GM21825 (cell line): ENCODE data around the gene PLA2G2D.
"Not testable (repeated sequence)": the region's sequence is repeated elsewhere in the genome, so short reads cannot be mapped to it uniquely, and the experiment has no call there.

Source experiments
- ATAC-seq: cut with Tn5 transposase; IDR thresholded peaks from one replicate; pipeline ENCODE4 v1.9.1; 2021; ENCODE audit warnings: mild to moderate bottlenecking, moderate library complexity; ENCODE audit not compliant: unreplicated experiment

Gene PLA2G2D

GRCh38 chr1:20143318-20143717 is 24.0 kb upstream of the PLA2G2D start:
- no peak for ATAC-seq

DNA sequence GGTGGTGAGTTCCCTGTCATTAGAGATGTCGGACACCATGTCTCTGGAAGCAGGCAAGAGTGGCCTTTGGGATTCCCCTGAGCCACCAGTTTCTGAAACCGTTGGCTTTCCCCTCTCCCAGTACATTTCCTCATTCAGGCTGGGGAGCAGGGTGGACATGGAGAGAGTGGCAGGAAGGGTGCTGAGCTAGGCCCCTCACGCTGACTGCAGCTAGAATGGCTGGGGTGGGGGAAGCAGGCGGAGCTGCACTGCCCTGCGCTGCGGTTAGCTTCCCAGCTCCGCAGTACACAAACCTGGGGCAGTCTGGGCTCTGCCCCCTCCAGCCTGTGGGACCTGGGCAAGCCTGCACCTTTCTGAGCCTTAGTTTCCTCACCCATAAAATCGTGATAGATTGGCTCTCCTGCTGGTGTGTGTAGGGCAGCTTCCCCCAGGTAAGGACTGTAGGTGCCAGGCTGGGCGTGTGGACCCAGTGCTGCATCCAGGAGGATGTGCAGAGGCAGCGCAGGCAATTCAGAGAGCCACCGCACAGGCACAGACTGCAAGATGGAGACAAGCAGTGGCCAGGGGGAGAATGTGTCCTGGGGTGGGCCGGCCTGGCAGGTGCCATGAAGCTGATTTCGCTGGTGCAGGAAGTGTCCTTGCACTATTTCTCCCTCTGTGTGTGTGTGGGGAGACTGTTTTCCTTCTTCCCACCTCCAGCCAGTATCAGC is 22.8 kb upstream of the PLA2G2D start:
- ATAC-seq: no peak

DNA sequence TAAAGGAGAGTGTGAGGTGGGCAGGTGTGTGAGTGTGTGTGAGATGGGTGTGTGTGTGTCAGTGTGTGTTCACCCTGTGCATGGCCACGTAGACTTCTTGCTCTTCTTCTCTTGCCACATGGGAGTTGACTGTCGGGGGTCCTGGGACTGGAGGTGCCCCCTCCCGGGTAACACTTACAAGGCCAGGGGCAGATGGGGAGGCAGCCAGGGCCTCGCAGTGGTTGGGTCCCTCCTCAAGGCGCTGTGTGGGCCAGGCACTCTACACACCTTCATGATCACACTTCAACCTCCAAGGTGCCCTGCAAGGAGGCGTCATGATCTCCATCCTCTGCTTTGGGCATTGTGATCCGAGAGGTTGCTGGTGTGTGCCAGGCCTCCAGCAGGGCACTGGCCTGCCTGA is 22.1 kb upstream of the PLA2G2D start:
- no peak for ATAC-seq

DNA sequence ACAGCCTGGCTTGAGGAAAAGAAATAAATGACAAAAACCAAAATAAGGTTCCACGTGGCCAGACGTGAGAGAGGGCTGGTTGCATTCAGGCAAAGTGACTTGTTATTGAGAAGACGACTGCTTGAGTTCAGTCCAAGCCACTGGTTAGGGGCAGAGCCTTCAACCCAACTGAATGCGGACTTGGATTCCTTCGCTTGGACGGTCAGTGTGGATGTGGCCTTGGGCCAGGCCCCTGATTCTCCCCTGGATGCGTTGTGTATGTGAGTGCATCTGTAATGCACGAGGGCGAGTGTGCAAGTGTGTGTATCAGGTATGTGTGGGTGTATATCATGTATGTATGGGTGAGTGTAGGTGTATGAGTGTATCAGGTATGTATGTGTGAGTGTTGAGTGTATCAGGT is 21.7 kb upstream of the PLA2G2D start:
- no peak for ATAC-seq

- no peak for ATAC-seq
Measured at GRCh38 chr1:20139776-20140612, 20.7 kb upstream of the PLA2G2D start.

DNA sequence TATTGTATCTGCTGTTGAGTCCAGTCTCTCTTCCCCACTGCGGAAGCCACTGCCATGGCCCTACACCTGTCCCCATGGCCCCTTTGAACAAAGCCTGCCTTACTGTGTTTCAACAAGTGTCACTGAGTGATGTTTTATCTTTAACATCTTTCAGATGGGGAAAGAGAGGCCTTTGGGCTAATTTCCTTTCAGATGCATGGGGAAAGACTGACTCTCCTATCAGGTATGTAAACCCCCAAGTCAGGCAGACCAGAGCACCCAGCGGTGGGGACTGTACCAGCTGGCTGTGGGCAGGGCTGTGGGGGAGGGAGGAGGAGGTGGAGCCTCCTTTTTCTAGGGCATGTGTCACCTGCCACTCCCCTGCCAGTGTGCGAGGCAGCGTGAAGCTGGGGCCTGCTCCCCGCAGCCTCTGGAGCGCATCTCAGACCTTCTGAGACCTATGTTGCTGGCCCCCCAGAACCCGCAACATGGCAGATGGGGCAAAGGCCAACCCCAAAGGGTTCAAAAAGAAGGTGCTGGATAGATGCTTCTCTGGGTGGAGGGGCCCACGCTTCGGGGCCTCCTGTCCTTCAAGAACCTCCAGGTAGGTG is 19.7 kb upstream of the PLA2G2D start, which contains the start of gene PLA2G2F:
Gene PLA2G2F (plus strand): TSS at position 363 of the 590 bp plus-strand sequence. CDS start 105 bp downstream, at position 468.
- no peak for ATAC-seq

- no peak for ATAC-seq
Measured at GRCh38 chr1:20138346-20138745, 19.0 kb upstream of the PLA2G2D start.

- ATAC-seq: no peak
Measured at GRCh38 chr1:20137604-20138003, 18.3 kb upstream of the PLA2G2D start.

GRCh38 chr1:20137055-20137454 is 17.7 kb upstream of the PLA2G2D start:
- no peak for ATAC-seq

- ATAC-seq: no peak
Measured at GRCh38 chr1:20136249-20136648, 16.9 kb upstream of the PLA2G2D start.

- no peak for ATAC-seq
Measured at GRCh38 chr1:20134995-20135394, 15.7 kb upstream of the PLA2G2D start.

GRCh38 chr1:20130518-20130917 is 11.2 kb upstream of the PLA2G2D start:
- ATAC-seq: not testable (repeated sequence)

- ATAC-seq: no peak
Measured at GRCh38 chr1:20126806-20127440, 7.6 kb upstream of the PLA2G2D start.

- no peak for ATAC-seq
Measured at GRCh38 chr1:20126041-20126805, 6.9 kb upstream of the PLA2G2D start.

GRCh38 chr1:20125100-20125499 is 5.8 kb upstream of the PLA2G2D start:
- no peak for ATAC-seq

GRCh38 chr1:20124456-20125057 is 5.2 kb upstream of the PLA2G2D start:
- ATAC-seq: no peak

- ATAC-seq: no peak
Measured at GRCh38 chr1:20123722-20124455, 4.6 kb upstream of the PLA2G2D start.

- no peak for ATAC-seq
Measured at GRCh38 chr1:20120796-20121195, 1.5 kb upstream of the PLA2G2D start.

DNA sequence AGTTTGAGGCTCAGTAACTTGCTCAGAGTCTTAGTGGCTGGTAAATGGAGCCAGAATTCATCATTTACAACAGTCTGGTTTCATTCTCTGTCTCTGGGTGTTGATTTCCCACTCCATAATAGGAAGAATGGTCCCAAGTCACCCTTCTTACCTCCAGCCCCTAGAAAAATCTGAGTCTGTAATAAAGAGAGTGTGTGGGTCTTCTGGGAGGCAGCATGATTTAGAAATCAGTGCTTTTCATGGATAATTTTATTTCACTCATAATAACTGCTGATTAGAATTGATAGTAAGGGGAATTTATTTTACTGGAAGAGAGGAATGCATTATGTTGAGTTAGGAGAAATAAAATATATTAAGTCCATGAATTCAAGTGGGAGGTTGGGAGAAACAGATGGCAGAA is 2.1 kb downstream of the PLA2G2D start:
- no peak for ATAC-seq
